HUES64 (cell line): Measurements from ENCODE around the gene BRD1.

ENCODE experiments used
- H3K27ac ChIP-seq: 2 replicates; pipeline ENCODE4 v1.7.0; 2013; ENCODE audit warnings: low read depth, low read length, inconsistent platforms
- H3K27me3 ChIP-seq: 2 replicates; pipeline ENCODE4 v1.6.1; 2013; ENCODE audit warnings: mild to moderate bottlenecking, low read length; ENCODE audit not compliant: insufficient read depth
- H3K36me3 ChIP-seq: 2 replicates; pipeline ENCODE4 v1.6.1; 2013; ENCODE audit warnings: mild to moderate bottlenecking, low read length; ENCODE audit not compliant: insufficient read depth
- H3K4me1 ChIP-seq: 2 replicates; pipeline ENCODE4 v1.6.1; 2013; ENCODE audit warnings: mild to moderate bottlenecking, low read length, moderate library complexity; ENCODE audit not compliant: insufficient read depth
- H3K4me3 ChIP-seq: 2 replicates; pipeline ENCODE4 v1.5.1; 2013; ENCODE audit warnings: mild to moderate bottlenecking, low read length, moderate library complexity
- H3K9ac ChIP-seq: 2 replicates; pipeline ENCODE4 v1.6.1; 2013; ENCODE audit warnings: mild to moderate bottlenecking, low read depth, low read length
- H3K9me3 ChIP-seq: 2 replicates; pipeline ENCODE4 v1.6.1; 2013; ENCODE audit warnings: low read depth, low read length; ENCODE audit not compliant: insufficient read depth
- WGBS: fragments of 150-250, 120-280 bp; methylation state at CpG from one replicate; pipeline ENCODE4 v1.1.7; 2013; ENCODE audit warnings: missing lambda C conversion rate; 5-methylcytosine and 5-hydroxymethylcytosine counted together

BRD1 gene

DNA sequence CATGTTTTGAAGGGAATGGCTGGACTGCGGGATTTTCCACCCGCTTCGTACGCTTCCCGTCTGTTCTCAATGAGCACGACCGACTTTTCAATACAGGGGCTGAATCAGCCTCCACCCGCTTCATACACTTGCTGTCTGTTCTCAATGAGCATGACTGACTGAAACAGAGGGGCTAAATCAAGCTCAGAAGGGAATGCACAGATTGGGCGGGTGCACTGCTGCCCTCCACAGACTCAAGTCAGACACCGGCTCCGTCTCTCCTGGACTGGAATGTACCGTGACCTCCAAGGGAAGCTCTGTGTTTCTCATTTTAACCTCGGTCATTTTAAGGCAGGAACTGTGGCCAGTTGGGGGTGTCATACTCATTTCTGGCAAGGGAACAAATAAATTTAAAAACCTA is 48.5 kb downstream of the BRD1 start:
- Histone ChIP-seq H3K36me3 (peaks cover 62% of the 10 kb centered on the region), H3K9ac (no peak overlapping the region), H3K4me3 (no peak overlapping the region), H3K27ac (no peak overlapping the region), H3K27me3 (no peaks in the 10 kb centered on the region), H3K4me1 (no peaks in the 10 kb centered on the region), H3K9me3 (no peaks in the 10 kb centered on the region)
- WGBS = 97% methylated on average over 13 of the region's 13 CpGs

DNA sequence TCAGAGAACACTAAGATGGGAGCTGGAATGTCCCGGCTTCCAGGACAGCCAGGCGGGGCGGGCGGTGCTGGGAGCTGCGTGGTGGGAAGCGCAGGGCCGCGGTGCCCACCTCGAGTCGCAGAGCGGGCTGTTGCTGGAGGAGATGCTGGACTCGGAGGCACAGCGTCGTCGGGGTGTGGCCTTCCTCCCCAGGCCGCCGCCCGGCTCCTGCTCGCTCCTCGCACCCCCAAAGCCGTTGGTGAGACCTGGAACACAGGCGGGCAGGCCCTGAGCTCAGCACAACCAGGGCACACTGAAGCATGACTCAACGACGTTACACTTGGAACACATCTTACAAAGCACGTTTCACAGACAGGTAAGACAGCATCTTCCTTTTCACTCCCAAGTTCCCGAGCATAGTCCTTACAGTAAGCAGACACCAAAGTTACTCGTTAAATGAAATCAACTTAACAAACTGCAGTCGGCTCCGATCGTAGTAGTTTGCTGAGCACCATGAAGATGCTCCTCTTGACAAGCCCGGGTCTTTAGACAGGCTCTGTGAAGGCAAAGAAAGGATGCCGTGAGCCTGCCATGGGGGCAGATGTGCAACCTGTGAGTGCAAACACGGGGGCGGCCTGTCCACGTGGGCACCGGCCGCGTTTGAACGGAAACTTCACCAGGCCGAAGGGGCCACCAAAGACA is 50.0 kb downstream of the BRD1 start:
- Histone ChIP-seq H3K27ac (no peak overlapping the region), H3K36me3 (peaks cover 63% of the 10 kb centered on the region), H3K9me3 (no peaks in the 10 kb centered on the region), H3K9ac (no peak overlapping the region), H3K27me3 (no peaks in the 10 kb centered on the region), H3K4me1 (no peaks in the 10 kb centered on the region), H3K4me3 (no peak overlapping the region)
- WGBS = 96% methylated on average over 40 of the region's 40 CpGs

DNA sequence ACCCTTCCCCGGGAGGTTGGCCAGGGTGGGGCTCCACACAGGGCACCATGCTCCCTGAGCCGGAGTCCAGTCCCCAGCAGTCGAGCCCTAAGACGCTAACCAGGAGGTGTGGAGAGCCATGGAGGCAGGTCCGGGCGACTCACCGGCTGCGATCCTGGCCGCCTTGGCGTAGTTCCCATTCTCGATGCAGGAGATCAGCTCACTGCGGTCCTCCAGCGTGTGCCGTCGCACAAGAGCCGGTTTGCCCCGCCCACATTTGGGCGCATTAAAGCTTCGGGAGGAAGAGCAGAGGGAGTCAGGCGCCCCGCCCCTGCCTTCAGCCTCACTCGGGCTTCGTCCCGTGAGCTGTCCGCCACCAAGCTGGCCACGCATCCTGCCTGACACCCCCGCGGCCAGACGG is 50.8 kb downstream of the BRD1 start:
- Histone ChIP-seq H3K36me3 (peaks cover 65% of the 10 kb centered on the region), H3K4me1 (no peaks in the 10 kb centered on the region), H3K27ac (no peak overlapping the region), H3K9me3 (no peaks in the 10 kb centered on the region), H3K27me3 (no peaks in the 10 kb centered on the region), H3K4me3 (no peak overlapping the region), H3K9ac (no peak overlapping the region)
- 94% methylated on average over 29 of the region's 29 CpGs for WGBS

DNA sequence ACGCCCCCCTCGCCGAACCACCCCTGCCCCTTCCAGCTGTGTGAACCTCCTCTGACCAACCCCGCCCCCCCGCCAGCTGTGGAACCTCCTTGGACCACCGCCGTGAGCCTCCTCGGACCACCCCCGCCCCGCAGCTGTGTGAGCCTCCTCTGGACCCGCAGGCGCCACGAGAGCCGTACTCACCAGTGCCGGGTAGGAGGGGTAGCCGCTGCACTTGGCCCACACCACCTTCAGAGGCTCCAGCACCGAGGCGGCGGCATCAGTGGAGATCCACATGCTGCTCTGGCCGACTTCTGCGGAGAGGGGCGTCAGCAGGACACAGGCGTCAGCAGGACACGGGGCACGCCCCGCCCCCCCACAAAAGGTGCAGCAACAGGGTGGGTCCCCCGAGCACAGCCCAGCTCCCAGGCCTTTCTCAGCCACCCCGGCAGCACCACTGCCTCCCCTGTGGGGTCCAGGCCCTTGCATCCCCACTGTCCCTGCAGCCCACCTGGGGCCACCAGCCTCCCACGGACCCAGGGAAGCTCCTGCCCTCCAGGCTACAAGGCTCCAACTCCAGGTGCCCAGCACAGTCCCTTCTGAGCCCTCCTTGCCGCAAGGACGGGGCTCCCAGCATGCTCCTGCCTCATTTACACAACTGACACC is 51.7 kb downstream of the BRD1 start:
- H3K36me3 ChIP-seq = peaks cover 60% of the 10 kb centered on the region
- no peak overlapping the region for H3K27ac ChIP-seq
- H3K9me3 ChIP-seq = no peaks in the 10 kb centered on the region
- H3K27me3 ChIP-seq = no peaks in the 10 kb centered on the region
- no peaks in the 10 kb centered on the region for H3K4me1 ChIP-seq
- no peak overlapping the region for H3K4me3 ChIP-seq
- WGBS = 96% methylated on average over 28 of the region's 31 CpGs
- no peak overlapping the region for H3K9ac ChIP-seq

DNA sequence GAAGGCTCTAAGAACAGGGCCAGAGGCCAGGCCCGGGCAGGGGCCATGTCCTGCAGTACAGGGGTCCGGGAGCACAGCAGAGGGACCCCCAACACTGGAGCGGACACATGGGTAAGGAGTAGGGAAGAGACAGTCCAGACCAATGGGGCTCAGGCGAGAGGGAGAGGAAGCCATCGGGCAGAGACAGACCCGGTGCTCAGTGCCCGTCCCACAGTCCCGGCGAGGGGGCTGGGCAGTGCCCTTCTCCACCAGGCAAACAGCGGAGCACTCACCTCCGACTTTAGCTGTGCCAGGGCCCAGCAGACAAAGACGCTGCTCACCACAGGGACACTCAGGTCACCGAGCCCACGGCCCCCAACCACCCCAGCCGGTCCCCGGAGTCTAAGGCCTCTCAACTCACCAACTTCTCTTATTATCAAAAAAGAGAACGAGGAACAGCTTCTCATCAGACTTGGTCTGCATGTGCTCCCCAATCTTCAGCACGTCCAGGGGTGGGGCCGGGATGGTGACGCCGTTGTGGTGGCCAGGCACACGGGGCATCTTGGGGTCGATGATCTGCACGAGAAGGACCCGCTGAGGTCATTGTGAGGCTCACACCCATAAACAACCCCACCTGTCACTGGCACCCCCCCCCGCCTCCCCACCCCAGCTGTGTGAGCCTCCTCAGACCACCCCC is 52.3 kb downstream of the BRD1 start:
- H3K27ac ChIP-seq = no peak overlapping the region
- H3K9me3 ChIP-seq = no peaks in the 10 kb centered on the region
- H3K9ac ChIP-seq = no peak overlapping the region
- 95% methylated on average over 25 of the region's 26 CpGs for WGBS
- H3K27me3 ChIP-seq = no peaks in the 10 kb centered on the region
- H3K36me3 ChIP-seq = peaks cover 60% of the 10 kb centered on the region
- no peak overlapping the region for H3K4me3 ChIP-seq
- no peaks in the 10 kb centered on the region for H3K4me1 ChIP-seq

DNA sequence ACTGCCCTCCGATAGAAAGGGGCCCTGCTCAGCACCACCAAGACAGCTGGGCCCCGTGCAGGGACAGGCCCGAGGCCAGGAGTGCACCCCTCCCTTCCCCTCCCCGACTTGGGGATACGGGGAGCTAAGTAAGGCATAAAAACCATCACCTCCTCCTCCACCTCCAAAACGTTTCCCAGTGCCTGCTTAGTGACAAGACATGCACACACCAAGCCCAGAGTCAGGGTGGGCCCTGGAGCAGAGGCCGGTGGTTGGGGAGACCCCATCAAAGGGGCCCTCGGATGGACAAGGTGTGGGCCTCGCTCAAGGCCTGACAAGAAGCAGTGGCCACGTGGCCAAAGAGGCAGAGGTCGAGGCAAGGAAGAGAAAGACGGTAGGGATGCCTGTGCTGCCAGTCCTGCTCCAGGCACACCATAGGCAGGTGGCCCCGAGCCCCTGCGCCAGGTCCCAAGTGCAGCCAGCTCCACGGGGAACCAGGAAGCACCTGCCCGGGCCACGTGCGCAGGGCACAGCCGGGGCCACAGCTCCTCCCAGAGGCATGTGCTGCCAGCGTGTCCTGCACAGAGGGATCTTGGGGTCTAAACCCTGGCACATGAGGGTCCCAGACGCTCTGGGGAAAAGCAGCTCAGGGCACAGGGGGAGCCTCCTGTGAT is 53.0 kb downstream of the BRD1 start:
- H3K36me3 ChIP-seq = peaks cover 56% of the 10 kb centered on the region
- no peaks in the 10 kb centered on the region for H3K27me3 ChIP-seq
- no peaks in the 10 kb centered on the region for H3K4me1 ChIP-seq
- no peak overlapping the region for H3K27ac ChIP-seq
- WGBS = 95% methylated on average over 21 of the region's 21 CpGs
- H3K9ac ChIP-seq = no peak overlapping the region
- no peaks in the 10 kb centered on the region for H3K9me3 ChIP-seq
- no peak overlapping the region for H3K4me3 ChIP-seq

DNA sequence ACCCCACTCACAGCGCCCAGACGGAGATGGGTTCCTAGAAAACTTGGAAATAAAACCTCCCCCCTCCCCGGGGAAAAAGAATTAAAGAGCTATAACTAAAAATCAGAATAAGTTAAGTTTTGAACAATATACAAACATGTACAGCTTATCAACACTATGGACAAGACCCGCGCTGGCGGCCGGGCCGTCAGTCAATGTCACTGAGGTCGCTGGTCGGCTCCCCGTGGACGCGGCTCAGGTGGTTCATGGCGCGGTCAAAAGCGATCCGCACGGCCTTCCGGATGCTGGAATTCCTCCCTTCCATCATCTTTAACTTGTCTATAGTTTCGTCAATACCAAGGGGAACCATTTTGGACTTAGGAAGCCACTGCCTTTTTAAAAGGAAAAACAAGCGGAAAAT is 53.6 kb downstream of the BRD1 start:
- 96% methylated on average over 20 of the region's 21 CpGs for whole genome bisulfite sequencing
- Histone ChIP-seq H3K9ac (no peak overlapping the region), H3K4me3 (no peak overlapping the region), H3K27me3 (no peaks in the 10 kb centered on the region), H3K4me1 (no peaks in the 10 kb centered on the region), H3K36me3 (peaks cover 56% of the 10 kb centered on the region), H3K27ac (no peak overlapping the region), H3K9me3 (no peaks in the 10 kb centered on the region)

DNA sequence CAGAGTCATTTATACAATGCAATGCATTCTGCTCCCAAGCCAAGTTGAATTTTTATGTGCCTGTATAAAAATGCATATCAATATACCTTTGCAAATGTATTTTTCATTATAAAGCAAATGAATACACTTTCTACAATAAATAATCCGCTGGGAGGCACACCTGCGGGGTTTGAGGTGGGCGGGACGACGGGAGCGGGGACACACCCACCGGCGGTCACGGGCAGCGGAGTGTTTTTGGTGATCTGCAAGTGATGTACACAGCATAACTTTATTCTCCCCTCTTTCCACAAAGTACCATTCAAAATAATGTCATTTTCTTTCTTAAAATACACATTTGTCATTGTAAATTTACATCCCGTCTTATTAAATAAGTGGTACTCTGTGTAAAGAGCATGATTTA is 54.1 kb downstream of the BRD1 start:
- H3K27ac ChIP-seq = no peak overlapping the region
- no peak overlapping the region for H3K9ac ChIP-seq
- H3K4me3 ChIP-seq = no peak overlapping the region
- H3K4me1 ChIP-seq = no peaks in the 10 kb centered on the region
- no peaks in the 10 kb centered on the region for H3K9me3 ChIP-seq
- 94% methylated on average over 10 of the region's 11 CpGs for WGBS
- H3K27me3 ChIP-seq = no peaks in the 10 kb centered on the region
- peaks cover 56% of the 10 kb centered on the region for H3K36me3 ChIP-seq

DNA sequence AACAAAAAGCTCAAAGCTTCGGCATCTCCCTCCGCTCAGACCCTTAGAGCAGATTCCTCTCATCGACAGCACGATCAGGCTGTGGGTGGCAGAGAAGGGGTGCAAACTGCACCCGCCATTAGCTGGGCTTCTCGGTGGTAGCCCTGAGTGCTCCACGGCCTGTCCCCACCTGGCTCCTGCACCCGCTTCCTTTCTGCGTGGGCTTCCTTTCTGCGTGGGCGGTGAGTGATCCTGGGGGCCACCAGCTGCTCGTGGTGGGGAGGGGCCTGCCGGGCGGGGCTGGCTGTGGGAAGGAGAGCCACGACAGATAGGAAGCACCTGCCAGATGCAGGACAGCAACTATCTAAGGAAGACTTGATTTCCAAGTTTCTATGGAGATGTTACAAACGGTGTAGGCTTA is 55.0 kb downstream of the BRD1 start:
- peaks cover 48% of the 10 kb centered on the region for H3K36me3 ChIP-seq
- H3K9ac ChIP-seq = no peak overlapping the region
- no peaks in the 10 kb centered on the region for H3K4me1 ChIP-seq
- H3K27ac ChIP-seq = no peak overlapping the region
- H3K27me3 ChIP-seq = no peaks in the 10 kb centered on the region
- H3K4me3 ChIP-seq = no peak overlapping the region
- 93% methylated on average over 16 of the region's 16 CpGs for WGBS
- no peaks in the 10 kb centered on the region for H3K9me3 ChIP-seq

DNA sequence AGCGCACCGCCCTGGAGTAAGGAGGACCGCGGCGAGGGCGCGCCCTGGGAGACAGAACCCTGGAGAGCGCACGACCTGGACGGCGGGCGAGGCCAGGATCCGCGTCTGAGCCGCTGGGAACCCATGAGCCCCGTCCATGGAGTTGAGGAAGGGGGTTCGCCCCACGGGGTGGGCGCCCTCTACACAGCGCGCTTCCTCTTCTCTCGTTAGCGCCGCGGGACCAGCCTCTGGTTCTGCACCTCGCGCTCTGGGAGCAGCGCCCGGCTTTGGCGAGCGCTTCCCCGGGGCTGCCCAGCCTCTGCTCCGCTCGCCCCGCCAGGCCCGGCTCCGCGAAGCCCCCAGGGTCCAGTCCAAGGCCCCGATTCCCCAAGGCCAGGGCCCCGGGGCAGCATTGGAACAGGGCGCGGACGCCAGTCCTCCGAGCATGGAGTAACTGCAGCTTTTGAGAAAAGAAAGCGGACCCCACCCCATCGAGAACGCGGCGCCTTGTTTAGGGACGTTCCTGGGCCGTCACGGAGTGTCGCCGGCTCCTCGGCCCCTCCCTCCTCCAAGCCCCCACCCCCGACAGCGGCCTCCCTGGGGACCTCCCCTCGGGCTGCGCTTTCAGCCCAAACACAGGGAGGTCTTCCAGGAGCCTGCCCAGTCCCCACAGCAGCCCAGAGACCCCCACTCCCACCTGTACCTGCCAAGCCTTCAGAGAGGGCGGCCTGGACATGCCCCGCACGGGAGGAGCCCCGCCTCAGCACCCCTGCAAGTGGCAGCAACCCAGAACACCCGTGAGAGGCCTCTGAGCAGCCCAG is 56.2 kb downstream of the BRD1 start:
- peaks cover 35% of the 10 kb centered on the region for H3K36me3 ChIP-seq
- peaks cover 8% of the 10 kb centered on the region for H3K9me3 ChIP-seq
- no peaks in the 10 kb centered on the region for H3K27me3 ChIP-seq
- H3K4me3 ChIP-seq = peak overlapping the region; percentile 29; the same call in 1 of the 2 replicates
- H3K27ac ChIP-seq = no peak overlapping the region
- H3K9ac ChIP-seq = peak overlapping the region; percentile 36; the same call in 1 of the 2 replicates
- 85% methylated on average over 64 of the region's 64 CpGs for WGBS
- no peaks in the 10 kb centered on the region for H3K4me1 ChIP-seq
